ENCODE data around the gene CFAP57.

The CFAP57 gene

GRCh38 chr1:43279666-43280065 is 107.5 kb downstream of the CFAP57 start:
- DNase-seq: no peak

GRCh38 chr1:43280692-43281091 is 108.6 kb downstream of the CFAP57 start:
- no peak for DNase-seq

GRCh38 chr1:43282220-43283195 is 110.4 kb downstream of the CFAP57 start:
- no peak for DNase-seq

- no peak for DNase-seq
Observed at GRCh38 chr1:43284065-43284464, 111.9 kb downstream of the CFAP57 start.

- no peak for DNase-seq
Observed at GRCh38 chr1:43284546-43285110, 112.5 kb downstream of the CFAP57 start.

GRCh38 chr1:43285269-43285990 is 113.3 kb downstream of the CFAP57 start, which contains the start of gene C1orf210:
Gene C1orf210 (minus strand): TSS chr1:43285581. CDS start chr1:43283270, 2,311 bp downstream.
- DNase-seq: no peak

- no peak for DNase-seq
Observed at GRCh38 chr1:43286115-43286514, 114.0 kb downstream of the CFAP57 start.

GRCh38 chr1:43286533-43286932 is 114.4 kb downstream of the CFAP57 start:
- DNase-seq: no peak

- no peak for DNase-seq
Observed at GRCh38 chr1:43288058-43288784, 116.1 kb downstream of the CFAP57 start.

GRCh38 chr1:43288785-43289706 is 116.9 kb downstream of the CFAP57 start:
- DNase-seq: no peak

GRCh38 chr1:43292216-43292615 is 120.1 kb downstream of the CFAP57 start:
- no peak for DNase-seq

GRCh38 chr1:43292679-43293078 is 120.5 kb downstream of the CFAP57 start:
- DNase-seq: no peak

- DNase-seq: no peak
Observed at GRCh38 chr1:43293176-43293575, 121.0 kb downstream of the CFAP57 start.

- no peak for DNase-seq
Observed at GRCh38 chr1:43293896-43294760, 122.0 kb downstream of the CFAP57 start.

- no peak for DNase-seq
Observed at GRCh38 chr1:43294761-43295160, 122.6 kb downstream of the CFAP57 start.

GRCh38 chr1:43296207-43296606 is 124.1 kb downstream of the CFAP57 start:
- no peak for DNase-seq

- DNase-seq: no peak
Observed at GRCh38 chr1:43298055-43298454, 125.9 kb downstream of the CFAP57 start.

GRCh38 chr1:43299101-43299500 is 127.0 kb downstream of the CFAP57 start:
- DNase-seq: no peak

- DNase-seq: no peak
Observed at GRCh38 chr1:43300378-43301094, 128.4 kb downstream of the CFAP57 start, which contains the start of gene TIE1. Gene TIE1 (plus strand): TSS chr1:43300982. CDS start chr1:43301072, 90 bp downstream.

- DNase-seq: no peak
Observed at GRCh38 chr1:43302201-43302600, 130.1 kb downstream of the CFAP57 start.

Measured in MV-4-11 (cell line).